GDM1 (cell line): ENCODE data around the gene TBC1D9.

Experiments
- DNase-seq: peaks from one replicate; lab custom pipeline; 2025; lab: John Stamatoyannopoulos, UW

Gene TBC1D9

DNA sequence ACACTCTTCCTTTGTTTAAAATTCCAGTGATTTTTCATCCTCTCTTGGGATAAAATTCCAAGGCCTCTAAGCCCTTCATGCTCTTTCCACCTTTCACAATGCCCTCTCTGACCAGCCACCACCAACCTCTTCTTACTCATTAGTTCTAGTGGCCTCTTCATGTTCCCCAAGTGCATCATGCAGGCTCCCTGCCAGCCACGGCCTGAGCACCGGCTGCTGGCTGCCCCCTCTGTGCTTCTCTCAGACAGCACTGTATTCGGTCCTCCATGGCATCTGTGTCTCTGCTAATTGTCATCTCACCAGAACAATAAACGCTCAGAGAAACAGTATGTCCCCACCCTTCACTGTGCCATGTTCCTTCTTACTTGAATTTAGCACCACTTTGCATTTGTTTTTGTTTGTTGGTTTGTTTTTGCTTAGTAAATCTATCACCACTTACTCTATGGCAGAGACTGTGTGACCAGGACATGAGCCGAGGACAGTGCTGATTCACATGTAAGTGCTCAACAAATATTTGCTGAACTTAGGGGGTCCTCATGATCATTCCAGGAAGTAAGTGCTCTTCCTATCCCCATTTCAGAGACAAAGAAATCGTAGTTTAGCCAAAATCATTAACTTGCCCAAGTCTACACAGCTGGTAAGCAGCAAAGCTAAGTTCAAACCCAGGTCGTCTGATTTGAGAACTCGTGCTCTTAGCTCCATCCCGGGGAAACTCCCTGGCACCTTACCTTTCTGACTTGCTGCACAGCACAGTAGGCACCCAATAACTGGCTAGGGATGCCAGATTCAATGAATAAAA is 110.4 kb downstream of the TBC1D9 start:
- no peak for DNase-seq

DNA sequence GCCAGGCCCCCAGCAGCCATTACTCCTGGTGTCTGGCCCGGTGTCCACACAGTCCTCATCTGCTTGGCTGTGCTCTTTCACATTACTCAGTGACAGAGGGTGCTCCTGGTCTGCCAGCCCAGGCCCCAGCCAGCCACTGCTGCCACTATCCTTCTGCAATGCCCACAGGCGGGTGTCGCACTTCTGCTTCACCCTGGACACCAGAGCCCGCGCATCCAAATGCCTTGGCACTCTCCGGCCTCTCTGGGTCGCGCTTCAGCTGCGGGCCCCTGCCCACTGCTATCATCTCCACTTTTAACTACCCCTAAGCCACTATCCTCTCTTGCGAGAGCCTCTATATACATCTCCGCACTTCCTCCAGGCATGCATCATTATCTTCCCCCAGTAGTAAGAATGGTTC is 111.0 kb downstream of the TBC1D9 start:
- no peak for DNase-seq

DNA sequence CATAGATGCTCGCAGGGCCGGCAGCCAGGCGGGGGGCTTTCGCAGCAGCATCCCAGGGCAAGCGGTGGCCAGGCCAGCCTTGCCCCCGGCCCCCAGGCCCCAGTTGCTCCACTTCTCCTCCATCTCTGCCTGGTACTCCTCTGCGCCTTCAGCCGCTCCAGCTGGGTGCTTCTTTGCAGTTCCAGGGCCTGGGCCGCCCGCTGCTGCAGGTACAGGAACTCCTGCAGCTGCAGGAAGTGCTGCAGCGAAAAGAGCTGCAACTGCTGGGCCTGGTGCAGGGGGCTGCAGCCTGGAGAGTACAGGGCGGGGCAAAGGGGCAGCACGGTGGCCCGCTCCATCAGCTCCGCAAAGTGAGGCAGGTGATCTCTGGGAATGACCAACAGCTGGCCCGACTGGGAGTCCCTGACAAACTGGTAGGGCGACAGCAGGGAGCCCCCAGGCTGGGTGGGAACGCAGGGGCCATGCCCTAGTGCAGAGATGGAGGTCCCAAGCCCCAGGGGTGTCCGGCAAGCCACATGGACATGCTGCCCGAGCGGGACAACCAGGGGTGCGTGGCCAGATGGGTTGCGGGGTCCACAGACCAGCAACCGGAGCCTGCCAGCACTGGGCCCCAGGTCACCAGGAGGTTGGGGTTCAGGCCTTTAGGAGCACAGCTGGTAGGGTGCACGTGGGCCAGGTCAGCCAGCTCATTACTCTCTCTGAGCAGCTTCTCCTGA is 111.6 kb downstream of the TBC1D9 start:
- no peak for DNase-seq

DNA sequence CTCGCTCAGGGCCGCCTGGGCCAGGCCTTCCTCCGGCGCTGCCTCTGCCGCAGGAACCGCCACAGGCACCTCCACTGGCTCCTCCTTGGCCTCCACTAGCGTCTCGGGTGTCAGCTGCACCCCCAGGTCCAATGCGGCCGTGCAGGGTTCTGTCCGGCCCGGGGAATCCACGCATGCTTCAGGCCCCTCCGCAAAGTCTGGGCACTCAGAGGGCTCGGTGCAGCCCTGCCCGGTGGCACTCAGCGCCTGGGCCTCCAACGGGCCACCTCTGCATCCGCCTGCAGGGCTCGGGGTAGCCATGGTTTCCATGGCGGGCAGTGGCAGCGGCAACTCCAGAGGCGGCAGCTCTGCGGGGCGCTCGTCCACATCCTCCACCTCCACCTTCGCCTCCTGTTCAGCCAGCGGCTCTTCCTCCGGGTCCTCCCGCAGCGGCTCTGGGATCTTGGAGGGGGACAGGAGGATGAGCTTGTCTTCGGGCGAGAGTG is 112.6 kb downstream of the TBC1D9 start:
- DNase-seq, result no peak

DNA sequence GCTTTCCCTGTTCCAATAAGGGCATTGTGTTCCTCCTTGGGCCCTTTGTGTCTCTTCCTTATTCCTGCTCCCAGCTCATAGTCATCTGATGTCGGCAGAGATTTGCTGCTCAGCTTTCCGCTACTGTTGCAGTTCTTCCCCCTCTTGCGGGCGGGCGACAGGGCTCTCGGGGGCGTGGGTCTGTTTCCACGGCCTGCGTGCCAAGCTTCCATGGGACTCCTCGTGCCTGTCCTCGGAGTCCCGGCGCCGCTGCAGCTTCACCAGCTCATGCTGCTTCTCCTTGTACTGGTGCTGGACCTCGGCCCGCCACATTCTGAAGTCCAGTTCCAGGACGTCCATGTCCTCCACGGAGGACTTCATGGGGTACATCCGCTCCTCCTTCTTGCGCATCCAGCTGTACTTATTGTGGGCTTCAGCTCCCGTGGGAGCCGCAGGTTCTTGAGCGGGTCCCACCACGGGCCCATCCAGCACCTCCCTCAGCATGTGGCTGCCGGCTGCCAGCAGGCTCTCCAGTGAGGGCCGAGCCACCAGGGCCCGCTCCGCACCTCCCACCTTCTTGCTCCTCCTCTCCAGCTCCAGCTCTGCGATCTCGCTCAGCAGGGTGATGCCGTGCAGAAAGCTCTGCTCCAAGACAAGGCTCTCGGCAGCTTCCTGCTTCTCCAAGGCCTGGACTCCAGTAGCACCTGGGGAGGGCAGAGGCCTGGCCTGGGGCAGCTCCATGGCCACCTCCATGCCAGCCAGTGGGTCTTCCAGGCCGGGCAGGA is 113.3 kb downstream of the TBC1D9 start:
- DNase-seq, result no peak

DNA sequence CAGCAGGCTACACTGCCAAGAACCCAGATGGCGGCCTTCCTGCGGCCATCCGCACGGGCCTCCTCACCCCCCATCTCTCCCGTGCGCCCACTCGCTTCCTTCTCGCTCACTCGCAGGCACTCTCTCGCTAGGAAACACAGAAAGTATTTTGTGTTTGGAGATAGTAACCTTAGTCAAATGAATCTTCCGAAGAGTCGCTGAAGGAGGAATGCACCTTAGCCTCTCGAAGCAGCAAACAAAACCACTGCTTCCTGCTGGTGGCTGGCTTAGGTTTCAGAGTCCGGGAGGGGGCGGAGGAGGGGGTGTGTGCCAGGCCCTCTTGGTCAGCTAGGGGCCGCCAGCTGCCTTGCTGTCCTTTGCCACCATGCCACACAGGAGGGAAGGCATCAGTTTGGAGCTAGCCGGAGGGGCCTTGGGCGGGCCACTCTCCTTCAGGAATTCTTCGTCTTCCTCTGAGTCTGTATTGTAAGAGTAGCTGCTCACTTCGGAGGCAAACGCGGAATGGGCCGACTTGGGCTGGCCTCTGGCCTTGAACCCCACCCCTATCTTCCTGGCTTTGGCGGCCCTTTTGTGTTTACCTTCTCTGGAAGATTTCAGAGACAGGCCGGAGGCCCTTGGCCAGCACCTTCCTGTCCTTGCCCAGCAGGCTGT is 114.3 kb downstream of the TBC1D9 start:
- DNase-seq, result no peak

DNA sequence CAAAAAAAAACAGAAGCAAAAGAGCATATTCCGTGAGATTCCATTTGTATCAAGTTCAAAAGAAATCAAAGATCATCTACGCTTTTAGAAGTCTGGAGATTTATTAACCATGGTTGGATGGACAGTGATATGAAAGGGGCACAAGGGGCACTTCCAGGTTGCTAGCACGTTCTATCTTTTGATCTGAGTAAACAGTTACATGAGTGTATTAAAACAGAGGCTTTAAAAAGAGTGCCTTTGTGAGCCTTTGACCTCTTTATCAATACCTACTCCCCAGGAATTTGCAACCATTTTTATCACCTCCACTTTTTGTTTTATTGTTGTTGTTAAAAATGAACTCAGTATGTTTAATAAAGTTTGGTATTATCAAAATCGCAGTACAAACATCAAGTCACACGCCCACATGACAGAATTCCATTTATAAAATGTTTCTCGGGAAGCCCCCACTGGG is 115.1 kb downstream of the TBC1D9 start:
- no peak for DNase-seq

DNA sequence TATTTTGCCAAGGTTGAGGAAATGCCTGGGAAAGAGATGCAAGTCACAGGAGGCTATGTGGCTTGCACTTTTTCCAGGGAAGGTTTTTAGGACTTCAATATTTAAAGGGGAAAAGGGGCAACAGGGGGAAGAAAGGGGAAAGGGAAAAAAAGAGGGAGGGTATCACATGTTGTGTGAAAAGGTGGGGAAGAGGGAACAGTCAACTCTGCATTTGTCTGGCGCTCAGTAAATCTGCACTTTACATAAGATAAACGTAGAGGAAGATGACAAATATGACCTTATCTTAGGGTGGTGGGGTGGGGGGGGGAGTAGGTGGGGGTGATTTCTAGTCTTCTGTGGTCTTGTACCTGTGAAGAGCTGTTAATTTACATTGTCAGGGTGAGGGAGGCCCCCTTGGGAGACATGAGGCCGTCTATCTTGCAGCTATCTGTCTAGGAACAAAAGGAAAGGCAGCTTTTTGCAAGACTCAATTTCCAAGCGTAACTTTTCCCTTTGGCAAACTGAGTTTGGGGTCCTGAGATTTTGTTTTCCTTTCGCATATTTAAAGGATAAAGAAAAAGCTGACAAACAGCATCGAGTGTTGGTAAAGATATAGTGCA is 115.9 kb downstream of the TBC1D9 start:
- no peak for DNase-seq

DNA sequence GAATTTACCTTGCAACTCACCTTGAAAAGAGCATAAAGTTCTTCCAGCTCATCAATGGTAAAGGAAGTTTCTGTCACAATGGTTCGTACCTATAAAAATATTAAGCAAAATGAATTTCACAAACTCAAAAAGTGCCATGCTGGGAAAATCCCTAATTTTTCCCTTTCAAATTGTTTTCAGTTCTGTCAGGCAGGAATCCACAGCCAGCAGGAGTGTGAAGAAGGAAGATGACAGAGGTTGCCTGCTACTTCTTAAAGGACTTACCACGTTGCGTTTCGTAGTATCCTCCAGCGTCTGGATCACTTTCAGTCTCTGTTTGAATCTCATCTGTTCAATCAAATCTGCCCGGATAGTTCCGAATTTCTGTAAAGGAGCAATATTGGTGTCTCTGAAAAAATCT is 117.1 kb downstream of the TBC1D9 start:
- no peak for DNase-seq

DNA sequence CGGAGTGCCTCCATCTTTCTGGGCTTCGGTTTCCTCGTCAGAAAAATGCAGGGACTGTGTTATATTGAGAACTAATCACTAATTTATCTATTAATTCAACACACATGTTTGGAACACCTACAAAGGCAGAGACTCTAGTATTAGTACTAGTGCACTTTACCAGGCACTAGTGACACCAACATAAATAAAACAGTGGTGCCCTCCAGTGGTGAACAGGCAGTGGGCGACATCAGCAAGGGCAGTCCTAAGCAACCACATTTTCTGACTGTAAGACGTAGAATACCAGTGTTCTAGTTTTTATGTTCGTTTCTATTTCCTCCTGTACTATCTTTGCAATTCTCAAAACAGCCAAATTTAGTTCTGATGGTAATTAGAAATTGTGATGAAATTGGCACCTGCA is 118.3 kb downstream of the TBC1D9 start:
- DNase-seq, result peak; percentile 18

DNA sequence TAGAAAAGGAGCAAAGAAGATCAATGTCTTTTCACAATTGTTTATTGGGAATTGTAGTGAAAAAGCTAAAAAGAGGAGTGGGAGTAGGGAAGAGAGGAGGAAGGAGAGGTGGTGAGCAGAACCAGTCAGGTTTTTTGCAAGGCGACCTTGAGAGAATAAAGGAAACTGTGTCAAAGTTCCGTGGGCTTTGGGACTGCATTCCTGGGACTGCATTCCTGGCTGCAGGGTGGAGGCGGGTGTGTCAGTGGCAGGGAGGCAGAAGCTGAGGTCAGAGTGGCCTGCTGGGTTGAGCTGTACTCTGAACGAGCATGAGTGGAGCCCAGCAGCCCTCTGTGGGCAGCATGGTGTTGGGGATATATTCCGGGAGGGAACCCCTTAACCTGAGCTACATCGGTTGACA is 120.6 kb downstream of the TBC1D9 start:
- no peak for DNase-seq

DNA sequence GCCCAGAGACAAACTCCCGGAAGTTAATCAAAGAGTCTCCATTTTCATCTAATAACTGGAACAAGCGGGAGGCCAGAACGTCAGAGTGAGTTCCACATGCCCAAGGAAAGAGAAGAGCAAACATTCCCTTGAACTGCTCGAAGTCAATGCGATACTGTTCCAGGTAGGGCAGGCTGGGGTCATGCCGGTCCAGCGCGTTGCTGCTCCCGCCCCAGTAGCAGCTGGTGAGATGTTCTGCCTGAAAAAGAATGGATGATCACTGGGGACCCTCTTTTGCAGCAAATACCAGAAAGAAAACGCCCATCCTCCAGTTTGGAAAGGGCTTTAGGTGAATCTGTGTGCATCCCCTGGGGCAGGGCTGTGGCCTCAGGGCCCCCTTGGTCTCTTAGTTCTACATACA is 122.2 kb downstream of the TBC1D9 start:
- DNase-seq, result no peak

DNA sequence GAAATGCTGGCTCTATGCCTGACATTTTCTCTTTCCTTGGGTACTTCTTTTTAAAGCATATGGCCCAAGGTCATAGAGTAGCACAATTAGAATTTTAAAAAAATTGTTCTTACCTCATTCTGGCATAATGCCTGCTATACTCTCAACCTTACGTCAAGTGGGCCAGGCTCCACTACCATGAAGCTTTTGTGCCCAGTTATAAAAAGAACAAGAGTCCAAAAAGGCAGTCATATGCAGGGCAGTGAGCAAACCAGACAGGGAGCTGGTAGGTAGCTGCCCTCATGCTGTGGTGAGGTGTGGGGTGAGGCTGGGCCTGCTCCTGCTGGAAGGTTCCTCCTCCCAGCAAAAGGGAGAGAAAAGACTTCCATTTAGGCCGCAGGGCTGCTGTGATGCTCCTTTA is 123.1 kb downstream of the TBC1D9 start:
- DNase-seq, result no peak

DNA sequence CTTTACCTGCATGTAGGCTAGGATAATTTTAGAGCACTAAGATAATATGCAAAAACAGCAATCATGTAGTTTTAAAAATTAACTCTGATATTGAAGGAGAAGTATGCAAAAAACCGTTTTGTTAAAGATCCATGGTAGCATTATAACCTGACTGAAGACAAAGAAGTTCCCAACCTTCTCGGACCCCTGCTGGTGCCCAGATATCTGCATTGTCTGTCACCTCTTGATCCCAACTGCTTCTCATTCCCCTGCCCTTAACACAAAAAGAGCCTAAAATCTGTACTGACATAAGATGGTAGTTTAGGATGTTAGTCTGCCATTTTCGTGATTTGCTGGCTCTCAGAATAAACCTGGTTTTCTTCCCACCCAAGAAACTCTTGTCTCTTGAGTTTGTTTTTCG is 125.9 kb downstream of the TBC1D9 start:
- DNase-seq, result no peak

DNA sequence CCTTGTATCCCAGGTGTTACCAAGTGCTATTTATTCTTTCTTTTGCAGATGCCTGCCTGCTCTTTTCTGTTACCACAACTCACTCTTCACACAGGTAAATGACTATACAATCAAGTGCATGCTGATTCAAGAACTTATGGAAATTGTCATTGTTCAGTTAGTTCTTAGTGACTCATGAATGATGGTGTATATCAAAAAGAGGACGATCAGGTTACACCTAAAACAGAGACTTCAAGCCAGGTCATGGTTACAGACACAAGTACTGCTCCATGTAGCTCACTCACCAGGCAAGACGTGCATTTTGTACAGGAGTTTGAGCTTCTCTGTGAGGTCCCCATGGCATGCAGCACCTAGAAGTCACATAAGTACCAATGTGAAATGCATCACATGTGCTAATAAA is 128.2 kb downstream of the TBC1D9 start:
- DNase-seq, result no peak

DNA sequence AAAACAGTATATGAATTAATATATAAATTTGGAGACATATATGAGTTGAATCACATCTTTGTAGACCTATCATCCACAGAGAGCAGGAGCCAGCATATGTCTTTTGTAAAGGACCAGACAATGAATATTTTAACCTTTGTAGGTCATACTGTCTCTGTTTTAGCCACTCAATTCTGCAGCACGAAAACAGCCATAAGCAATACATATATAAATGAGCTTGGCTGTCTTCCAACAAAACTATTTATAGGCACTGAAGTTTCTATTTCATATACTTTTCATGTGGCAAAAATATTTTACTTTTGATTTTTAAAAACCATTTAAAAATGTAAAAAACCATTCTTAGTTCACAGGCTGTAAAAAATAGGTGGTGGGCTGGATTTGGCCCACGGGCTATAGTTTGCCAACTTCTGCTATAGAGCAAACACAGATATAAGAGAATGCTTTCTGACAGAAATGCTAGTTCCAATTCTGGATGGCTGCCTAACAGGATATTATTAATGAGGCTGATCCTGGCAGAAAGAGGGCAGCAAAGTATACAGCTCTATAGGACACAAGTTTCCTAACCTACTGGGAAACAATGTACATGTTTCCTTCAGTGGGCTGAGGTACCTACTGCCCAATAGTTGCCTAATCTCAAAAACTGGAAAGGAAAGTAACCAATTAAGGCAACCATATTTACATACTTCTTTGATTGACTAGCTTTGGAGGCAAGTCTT is 129.4 kb downstream of the TBC1D9 start:
- DNase-seq, result no peak

DNA sequence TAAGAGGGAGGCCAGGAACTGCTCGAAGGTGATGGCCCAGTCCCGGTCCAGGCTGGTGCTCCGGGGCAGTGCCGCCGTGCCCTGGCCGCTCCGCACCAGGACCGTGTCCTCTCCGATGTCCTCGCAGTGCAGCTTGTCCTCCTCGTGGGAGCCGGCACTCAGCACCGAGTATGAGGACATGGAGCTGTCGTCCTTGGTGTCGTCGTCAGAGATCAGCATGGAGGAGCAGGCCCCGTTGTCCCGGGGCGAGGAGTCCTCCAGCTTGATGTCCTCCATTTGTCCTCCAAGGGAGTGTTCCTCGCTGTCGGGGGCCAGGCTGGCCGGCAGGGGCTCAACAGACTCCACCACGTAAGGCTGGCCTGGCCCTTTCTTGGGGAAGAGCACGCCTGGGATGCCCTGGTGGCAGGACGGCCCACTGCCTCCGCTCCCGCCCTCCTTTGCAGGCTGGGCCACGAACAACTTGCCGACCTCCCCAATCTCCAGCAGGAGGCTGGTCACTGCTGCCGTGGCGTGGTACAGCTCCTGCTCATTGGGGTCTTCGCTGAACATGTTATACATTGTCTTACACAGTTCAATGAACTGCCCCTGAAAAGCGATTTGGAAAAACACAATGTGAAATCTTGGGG is 133.7 kb downstream of the TBC1D9 start:
- no peak for DNase-seq

DNA sequence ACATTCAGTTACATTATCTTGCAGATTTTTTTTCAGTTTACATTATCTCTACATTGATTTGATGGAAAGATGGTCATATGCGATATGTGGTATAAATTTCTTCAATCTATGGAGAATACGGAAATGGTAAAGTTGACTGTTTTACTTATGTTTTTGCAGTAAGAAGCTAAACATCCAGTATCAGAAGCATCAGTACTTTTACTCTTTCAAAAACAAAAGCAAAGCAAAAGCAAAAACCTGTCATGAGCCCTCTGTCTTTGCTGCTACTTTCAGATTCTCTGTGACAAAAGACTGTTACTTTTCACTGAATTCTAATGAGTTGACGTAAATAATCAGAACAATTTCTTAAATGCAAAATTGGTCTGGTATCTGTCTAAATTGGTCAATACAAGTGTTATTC is 135.0 kb downstream of the TBC1D9 start:
- DNase-seq, result no peak

DNA sequence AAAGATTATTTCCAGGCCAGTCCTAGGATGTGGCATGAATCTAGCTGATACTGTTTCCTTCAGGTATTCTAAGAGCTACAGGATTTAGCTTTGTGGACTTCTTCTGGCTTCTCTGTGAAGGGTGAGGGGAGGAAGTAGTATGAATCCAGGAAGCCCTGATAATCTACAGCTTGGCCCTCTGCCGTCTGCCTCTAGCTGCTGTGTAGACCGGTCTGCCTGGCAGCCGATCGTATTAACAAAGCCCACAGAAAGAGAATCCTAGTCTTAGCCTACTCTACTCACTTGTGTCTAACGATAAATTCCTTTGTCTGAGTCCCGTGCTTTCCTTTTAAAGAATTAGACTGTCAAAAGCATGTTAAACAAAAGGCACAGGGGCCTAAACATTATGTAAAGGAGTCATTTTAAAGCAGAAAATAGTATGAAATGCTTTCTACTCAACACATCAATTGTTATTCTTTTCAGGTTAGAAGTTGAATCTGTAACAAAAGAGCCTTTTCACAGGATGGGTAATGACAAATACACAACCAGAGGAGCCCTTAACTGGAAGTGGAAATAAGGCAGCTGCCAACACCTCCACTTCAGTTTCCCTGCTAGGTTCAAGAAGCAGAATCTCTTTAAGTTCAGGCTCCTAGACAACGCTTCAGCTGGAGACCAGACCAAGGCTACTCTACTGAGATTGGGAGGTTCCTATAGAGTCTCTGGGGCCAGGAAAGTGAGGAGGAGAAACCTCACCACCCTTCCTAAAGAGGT is 138.5 kb downstream of the TBC1D9 start:
- DNase-seq, result no peak

DNA sequence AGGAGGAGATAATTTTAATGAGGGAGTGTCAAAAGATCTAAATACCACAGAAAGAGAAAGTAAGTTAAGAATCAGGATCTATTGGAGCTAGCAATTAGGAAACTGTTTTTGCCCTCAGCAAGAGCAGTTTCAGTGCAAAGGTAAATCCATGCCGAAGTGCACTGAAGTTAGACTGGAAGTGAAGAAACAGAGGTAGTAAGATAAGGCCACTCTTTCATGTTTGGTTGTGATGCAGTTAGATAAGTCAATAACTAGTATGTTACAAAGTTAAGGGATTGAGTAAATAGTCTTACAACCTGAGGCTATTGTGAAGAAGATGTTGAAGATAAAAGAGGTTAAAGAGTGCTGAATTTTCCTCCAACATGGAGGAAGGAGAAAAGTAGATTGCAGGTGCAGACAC is 140.7 kb downstream of the TBC1D9 start:
- DNase-seq, result no peak
